HG03139 (cell line): ENCODE results near the gene KCNK3.
"Not testable (repeated sequence)": the region's sequence is repeated elsewhere in the genome, so short reads cannot be mapped to it uniquely, and the experiment has no call there.

Experiments
- ATAC-seq: cut with Tn5 transposase; IDR thresholded peaks from one replicate; pipeline ENCODE4 v1.9.1; 2021; ENCODE audit not compliant: unreplicated experiment

KCNK3 gene

DNA sequence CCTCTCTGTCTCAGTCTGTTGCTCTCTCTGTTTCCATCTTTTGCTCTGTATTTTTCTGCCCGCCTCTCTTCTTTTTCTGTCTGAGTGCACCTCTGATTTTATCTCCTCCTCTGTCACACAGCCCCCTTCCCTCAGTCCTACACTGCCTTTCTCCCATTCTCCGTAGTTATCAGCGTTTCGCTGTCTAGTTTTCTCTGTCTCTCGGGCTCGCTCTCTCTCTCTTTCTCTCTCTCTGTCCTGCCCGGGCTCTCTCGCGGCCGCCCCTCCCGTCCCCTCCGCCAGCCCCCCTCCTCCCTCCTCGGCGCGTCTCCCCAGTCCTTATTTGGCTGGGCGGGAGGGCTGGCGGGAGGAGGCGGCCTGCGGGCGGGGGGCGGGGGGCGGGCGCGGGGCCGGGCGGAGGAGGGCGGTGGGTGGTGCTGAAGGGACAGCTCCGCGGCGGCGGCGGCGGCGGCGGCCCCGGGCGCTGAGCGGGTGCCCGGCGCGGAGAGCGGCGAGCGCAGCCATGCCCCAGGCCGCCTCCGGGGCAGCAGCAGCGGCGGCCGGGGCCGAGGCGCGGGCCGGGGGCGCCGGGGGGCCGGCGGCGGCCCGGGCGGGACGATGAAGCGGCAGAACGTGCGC, at the start of gene KCNK3:
Gene KCNK3, plus strand, starts transcription at position 444 of the 618 bp plus-strand sequence. Its CDS starts 154 bp downstream, at position 598.
- no peak for ATAC-seq

DNA sequence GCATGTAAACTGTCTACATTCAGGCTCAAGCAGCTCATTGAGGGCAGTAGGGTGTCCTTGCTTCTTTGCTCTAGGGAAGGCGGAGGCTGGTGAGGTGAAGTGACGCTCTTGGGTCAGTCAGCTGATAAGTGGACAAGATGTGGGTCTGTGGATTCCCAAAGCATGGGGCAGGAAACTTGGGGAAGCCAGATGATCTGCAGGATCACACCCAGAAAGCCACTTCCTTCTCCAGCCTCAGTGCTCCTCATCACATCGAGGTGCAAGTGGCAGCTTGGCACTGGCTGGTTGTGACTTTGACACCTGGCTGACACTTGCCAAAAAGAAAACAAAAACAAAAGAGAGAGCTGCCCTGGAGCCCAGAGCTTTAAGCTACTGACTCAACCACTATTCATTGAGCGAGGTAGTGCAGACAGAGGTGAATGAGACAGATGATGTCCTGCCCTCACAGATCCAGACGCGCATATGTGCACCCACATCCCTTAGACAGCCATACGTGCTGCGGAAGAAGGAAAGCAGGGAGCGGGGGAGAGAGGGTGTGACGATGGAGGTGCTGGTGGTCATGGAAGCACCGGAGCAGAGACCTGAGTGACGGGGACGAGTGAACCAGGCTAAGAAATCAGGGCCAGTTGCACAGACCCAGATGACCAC, 48.2 kb upstream of the KCNK3 start:
- no peak for ATAC-seq

DNA sequence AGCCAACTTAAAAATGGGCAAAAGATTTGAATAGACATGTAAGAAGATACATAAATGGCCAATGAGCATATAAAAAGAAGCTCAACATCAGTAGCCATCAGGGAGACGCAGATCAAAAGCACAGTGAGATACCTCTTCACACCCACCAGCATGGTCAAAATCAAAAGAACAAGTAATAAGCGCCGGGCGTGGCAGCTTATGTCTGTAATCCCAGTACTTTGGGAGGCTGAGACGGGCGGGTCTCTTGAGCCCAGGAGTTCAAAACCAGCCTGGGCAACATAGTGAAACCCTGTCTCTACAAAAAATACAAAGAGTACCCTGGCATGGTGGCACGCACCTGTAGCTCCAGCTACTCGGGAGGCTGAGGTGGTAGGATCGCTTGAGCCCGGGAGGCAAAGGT, 46.8 kb upstream of the KCNK3 start:
- no peak for ATAC-seq

DNA sequence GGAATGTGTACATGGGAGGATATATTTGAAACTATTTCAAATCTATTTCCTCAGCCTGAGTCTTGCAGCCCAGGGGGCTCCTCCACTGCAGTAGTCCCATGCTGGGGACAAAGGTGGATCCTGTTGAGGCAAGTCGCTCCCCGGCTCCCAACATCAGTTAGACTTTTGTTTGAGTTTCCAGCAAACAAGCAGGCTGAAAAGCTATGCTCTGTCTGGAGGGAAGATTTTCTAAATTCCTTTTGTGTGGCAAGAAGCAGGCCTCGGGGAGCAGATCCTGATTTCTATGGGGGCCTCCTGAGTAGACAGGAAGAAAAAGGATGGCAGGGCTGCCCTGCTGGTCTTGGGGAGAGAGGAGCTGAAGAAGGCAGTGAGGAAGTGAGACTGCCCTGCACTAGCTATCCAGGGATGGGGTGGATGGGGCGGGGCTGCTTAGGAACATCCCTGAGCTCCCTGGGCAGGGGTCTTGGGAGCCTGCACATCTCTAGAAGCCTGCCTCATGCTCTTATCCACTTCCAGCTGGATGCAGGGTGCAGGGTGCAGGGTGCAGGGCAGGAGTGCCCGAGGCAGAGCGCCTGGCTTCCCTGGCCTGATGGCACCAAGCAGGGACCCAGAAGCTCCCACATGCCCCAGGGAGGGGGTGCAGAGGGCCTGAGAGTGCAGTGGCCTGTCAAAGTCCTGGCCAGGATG, 45.4 kb upstream of the KCNK3 start:
- no peak for ATAC-seq

DNA sequence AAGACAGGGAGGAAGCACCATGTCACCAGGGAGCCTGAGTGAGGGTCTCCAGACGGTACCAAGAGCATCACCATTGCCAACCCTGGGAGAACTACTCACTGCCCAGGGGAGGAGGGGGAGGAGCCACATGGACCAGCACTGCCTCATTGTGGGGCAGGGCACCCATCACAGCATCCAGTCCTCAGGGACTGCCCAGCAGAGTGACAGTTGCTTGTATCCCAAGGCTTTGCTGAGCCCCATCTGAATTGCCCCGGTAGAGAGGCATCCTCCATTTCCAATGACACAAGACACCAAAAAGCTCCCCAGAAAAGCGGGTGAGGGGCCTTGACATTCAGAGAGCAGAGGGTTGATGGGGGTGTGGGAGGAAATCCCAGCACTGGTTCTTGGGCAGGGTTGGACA, 44.5 kb upstream of the KCNK3 start:
- no peak for ATAC-seq

DNA sequence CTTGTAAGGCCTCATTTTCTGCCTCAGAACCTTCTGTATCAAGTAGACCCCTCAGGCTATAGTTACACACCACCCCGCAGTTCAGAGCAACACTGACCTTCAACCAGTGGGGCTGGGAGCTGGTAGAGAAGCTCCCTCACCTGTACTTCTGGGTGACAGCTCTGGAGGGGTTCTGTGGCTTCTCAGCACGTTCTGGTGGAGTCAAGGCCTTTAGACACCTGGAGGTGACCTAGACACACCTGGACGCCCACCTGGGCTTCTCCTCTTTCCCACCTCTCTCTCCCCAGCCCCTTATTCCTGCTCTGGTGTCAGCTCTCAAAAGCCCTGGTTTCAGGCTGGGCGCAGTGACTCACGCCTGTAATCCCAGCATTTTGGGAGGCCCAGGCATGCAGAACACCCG, 44.0 kb upstream of the KCNK3 start:
- ATAC-seq, result no peak

DNA sequence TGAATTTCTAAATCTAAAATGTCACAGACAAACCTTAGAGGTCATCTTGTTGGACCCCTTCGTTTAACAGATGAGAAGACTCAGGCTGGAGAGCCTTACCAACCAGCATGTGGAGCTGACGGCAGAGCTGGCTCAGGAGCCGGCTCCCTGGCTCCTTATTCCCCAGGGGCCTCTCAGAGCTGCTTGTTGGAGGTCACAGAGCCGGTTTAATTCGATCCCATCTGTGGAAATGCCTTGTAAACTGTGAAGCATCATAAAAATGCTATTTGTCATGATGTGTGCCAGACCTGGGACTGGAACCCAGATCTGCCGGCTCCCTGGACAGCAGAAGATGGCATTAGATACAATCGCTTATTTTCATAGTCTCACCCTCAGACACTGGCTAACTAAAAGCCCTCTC, 43.2 kb upstream of the KCNK3 start:
- ATAC-seq, result no peak

DNA sequence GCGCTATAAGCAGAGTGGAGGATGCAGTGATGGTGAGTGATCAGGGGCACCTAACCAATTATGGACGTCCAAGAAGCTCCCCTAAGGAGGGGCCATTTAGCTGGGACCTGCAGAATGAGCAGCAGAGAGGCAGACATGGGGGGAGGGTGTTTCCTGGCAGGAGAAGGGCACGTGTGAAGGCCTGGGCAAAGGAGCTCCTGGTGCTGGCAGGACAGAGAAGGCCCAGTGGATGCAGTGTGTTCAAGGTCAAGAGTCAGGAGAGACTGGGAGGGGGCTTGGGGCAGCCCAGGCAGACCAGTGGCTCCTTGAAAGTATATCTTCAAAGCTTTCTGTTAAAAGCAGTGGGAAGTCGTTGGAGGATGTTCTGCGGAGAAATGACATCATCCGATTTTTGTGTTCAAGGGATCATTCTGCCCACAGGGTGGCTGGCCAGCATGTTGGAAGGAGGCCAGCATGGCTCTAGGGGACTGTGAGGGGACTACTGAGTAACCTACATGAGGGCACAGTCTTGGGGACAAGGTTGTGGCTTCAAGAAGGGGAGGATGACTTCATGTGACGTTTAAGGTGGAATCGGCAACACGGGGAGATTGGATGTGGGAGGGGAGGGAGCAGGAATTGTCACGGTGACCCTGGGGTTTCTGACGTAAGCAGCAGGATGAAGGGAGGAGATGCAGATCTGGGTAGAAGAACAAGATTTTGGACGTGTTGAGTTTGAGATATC, 42.4 kb upstream of the KCNK3 start:
- no peak for ATAC-seq

DNA sequence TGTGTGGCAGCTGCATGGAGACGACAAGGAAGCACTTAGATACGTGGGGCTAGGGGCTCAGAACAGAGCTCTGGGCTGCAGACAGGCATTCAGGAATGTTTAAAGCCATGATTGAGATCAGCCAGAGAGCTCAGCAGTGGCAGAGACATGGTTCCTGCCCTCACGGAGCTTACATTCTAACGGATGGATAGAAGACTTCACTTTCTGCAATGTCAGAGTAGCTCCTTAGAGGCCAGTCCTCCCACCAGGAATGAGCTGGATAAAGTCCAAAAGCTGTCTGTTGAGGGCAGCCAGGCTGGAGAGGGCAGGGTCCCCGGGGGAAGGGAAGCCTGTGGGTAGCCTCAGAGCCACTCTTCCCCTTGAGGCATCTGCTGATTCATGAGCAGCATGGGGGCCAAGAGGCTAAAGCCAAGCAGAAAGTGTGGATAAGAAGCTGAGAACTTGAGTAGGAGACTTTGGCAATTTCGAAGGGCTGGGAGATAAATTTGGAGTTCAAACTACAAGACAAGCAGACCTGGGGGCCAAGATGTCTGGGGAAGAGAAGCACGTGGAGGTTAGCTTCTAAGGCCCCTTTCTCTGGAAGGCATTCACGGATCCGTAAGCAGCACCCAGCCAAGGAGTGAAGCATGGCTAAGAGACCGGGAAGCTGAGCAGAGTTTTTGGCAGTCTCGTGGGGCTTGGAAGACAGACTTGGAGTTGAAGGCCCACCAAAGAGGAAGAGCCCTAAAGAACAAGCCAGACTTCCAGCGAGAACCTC, 41.6 kb upstream of the KCNK3 start:
- no peak for ATAC-seq

DNA sequence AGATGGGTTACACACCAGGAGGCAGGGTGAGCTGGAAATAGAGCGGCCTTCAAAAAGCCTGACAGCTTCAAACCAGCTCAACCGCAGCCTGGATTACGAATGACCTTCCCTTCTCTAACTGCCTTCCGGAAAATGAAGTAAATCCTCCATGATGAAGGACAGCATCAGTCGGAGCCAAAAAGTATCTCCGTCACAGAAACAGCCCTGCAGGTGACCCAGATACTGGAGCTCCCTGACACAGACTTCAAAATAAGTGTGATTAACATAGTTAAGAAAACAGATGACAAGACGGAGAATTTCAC, 41.1 kb upstream of the KCNK3 start:
- no peak for ATAC-seq

DNA sequence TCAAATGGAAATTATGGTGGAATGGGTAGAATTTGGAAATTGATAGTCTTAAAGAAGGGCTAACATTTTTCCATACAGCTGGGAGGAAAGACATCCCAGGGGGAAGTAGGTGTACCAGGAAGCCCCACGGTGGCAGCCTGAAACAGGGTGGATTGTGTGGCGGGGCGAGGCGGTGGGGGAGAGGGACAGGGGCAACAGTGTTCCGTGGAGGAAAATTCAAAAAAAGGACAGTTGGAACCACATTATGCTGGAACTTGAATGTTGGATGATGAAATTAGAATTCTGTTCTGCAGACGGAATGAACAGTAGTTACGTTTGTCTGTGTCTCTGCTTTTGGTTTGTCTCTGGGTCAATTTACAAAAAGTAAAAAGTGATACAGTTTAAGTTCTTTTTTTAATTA, 40.7 kb upstream of the KCNK3 start:
- ATAC-seq, result no peak

DNA sequence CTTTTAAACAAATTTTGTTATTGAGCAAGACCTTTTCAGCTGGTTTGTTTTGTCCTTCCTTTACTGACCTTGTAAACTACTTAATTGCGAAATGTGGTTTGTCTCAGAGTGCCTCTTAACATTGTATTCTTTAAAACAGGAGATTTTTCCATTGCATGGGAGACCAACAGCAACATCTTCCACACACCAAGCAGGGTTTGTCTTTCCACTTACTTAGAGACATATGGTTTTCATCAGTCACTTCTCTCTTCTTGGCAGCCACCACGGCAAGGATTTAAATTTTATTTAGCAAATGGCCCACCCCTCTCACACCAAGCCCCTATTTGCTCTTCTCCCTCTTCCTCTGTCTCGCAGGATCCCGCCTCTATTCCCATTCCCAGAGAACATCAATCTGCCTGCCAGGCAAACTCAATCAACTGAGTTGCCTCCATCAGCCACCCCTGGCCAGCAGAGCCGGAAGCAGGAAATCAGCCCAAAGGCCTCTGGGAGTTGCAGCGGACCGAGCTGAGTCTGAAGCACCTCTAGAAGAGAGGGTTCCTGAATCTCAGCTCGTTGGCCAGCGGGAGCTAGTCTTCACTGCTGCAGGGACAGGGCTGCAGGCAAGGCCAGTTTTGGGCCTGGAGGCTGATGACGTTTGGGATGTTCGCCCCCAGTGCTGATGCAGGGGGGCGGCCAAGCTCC, 40.0 kb upstream of the KCNK3 start:
- no peak for ATAC-seq

DNA sequence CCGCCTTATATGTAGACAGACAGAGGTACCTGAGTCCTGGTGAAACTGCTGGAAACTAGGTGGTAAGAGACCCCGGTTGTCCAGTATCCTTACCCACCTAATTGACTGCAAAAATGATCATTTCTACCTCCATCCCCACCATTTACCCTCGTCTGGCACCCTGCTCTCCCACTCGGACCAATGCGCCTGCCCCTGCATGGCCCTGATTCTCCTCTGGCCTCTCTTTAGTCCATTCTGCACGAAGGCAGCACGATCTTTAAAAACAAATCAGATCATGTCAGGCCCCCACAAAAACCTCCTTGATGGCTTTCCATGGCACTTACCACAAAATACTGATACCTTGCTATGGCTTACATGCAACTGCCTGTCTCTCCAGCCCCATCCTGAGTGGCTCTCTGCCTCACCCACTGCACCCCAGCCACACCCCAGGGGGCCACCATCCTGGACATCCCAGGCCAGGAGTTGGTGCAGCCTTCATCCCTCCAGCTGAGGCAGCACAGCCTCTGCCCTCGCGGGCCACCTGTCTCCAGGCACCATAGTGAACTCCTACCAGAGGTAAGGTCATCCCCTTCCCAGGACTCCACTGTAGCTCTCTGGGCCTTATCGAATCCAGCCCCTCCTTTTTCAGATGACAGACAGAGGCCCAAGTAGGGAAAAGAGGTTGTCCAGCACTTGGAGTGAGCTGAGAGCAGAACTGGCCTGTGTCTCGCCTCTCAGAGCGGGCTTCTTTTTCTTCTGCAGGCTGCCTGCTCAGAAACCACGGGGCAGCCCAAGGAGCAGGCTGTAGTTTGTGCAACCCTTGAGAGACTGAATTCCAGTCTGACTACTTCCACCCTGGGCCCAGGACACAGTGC, 39.1 kb upstream of the KCNK3 start:
- no peak for ATAC-seq

DNA sequence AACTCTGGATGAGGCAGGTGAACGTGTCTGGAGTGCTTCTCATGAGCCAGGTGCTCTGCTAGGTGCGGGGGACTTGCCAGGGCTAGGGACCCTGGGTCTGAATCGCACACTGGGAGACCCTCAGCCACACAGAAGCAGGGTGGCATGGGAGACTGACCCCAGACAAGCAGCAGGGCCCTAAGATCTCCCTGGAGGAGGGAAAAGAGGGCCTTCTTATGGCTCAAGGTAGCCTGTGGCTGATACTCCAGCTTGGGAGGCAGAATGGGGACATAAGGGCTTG, 38.5 kb upstream of the KCNK3 start:
- ATAC-seq, result no peak

DNA sequence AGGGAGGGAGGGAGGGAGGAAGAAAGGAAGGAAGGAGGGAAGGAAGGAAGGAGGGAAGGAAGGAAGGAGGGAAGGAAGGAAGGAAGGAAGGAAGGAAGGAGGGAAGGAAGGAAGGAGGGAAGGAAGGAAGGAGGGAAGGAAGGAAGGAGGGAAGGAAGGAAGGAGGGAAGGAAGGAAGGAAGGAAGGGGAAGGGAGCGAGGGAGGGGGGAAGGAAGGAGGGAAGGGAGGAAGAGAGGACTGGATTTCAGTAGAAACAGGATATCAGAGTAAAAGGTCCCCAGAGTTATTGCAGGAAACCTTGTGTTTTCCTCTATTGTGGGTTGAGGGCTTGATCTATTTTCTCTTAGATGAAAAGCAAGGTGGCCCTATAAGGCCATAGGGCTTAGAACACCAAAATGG, 37.4 kb upstream of the KCNK3 start:
- ATAC-seq, result not testable (repeated sequence)

DNA sequence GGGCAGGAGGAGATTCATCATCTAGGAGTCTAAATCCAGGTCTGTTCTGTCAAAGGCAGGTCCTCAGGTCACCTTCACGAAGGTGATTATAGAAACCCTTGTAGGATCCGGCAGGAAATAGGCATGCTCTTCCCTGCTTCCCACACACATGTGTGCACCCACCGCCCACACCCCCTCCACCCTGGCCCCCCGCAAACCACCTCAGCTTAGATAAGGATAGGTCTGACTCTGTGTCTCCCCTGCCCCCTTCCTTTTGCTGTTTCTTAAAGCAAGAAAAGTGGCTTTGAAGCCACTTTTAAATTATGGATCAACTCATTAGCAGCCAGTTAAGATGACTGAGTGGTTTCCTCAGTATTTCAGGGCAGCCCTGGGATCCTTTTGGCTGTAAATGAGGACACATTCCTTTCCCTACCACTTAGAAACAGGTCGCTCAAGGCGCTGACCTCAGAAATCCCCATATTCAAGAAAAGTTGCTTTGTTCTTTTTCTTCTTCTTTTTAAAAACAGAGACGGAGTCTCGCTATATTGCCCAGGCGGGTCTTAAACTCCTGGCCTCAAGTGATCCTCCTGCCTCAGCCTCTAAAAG, 36.8 kb upstream of the KCNK3 start:
- ATAC-seq, result no peak

DNA sequence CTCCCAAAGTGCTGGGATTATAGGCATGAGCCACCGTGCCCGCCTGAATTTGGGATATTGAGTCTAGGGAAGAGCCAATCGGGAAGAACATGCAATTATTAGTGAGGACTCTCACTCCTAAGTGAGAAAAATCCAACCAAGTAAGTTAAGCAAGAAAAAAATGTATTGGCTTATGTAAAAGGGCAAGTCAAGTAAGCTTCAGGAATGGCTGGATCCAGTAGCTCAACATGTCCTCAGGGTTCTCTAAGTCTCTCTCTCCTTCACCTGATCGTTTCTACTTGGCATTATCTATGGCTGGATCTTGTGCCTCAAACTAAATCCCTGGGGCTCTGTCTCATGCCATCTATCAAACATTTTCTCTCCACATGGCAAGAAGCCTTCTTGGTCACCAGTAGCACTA, 35.3 kb upstream of the KCNK3 start:
- no peak for ATAC-seq

DNA sequence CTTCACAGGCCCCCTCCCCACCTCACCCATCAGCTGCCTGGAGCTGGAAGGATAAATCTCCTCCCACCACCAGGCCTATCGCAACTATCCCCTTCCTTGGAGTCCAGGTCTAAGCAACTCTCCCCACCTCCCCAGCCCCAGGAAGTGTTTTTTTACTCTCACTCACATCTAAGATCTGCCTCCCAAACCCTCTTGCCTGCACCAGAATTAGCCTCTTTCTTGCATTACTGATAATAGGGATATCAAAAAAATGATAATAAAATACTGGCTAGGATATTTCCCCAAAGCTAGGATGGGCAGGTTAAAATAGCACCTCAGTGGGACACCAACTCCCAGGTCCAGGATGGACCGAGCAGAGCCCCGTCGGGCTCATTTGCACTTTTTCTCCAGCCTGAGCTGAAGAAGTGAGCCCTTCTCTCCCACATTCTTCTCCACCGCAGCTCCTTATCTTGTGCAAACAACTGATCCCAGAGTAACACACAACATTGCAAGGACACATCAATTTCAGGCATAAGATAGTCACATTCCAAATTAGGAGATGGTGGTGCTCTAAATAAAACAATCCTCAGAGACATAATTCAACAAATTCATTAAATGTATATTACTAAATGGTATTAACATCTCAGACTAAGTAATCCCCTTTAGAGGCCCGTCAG, 33.7 kb upstream of the KCNK3 start:
- no peak for ATAC-seq

DNA sequence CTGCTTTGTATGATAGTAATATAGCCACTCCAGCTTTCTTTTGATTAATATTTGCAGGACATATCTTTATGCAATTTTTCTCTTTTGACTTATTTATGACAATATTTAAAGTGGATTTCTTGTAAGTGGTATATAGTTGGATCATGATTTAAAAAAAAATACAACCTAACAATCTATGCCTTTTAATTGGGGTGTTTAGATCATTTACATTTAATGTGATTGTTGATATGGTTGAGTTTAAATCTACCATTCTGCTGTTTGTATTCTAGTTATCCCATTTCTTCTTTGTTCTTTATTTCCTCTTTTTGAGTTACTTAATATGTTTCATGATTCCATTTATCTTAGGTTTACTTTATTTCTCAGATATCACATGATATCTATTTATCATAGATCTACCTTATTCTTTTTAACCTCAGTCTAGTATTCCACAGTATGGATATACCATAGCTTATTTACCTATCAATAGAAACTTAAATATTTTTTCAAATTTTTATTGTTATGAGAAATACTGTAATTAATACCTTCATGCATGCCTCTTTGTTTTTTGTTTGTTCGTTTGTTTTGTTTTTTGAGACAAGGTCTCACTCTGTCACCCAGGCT, 32.1 kb upstream of the KCNK3 start:
- no peak for ATAC-seq
